Esophagus muscularis mucosa (tissue), 3 donors: Measurements from ENCODE around the gene ZNF567.

Experiments used
- CTCF ChIP-seq, 3 experiments: fragments of 200-600 bp in 2 of 3; fragments of 450-650 bp in 1 of 3; sonication (generic) in 2 of 3; IDR thresholded peaks; one replicate each; pipeline ENCODE4 v1.5.1; 2017 to 2019; ENCODE audit warnings: antibody characterized with exemption in 3 of 3, mild to moderate bottlenecking in 2 of 3, moderate library complexity in 1 of 3
- POLR2A ChIP-seq: fragments of 450-650 bp; IDR thresholded peaks from one replicate; pipeline ENCODE4 v1.6.1; 2017; ENCODE audit warnings: antibody characterized with exemption, moderate library complexity, mild to moderate bottlenecking, low read depth
- POLR2AphosphoS5 ChIP-seq, 2 donors: sonication (generic); formaldehyde crosslinking; IDR thresholded peaks; one replicate each; pipeline ENCODE4 v1.6.1; 2017; ENCODE audit warnings: antibody characterized with exemption in 2 of 2

DNA sequence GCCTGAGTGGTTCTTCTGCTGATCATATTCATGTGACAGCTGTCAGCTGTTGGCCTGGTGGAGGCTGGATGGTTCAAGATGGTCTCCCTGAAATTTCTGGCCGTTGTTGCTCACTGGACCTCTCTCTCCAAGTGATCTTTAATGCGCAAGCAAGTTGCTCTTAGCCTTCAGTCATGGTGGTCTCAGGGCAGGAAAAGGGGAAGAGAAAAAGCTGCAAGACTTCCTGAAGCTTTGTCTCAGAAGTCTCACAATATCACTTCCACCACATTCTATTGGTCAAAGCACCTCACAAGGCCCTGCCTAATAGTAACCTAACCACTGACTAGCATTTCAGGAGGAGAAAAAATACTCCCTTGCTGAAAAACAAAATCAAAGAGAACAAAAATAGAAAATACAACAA, 1.6 kb upstream of the ZNF567 start:
- no peak for TF ChIP-seq CTCF (IDR thresholded peaks at IDR 0.05)
- TF ChIP-seq POLR2A: no peak
- TF ChIP-seq POLR2AphosphoS5 (IDR thresholded peaks at IDR 0.05): no peak
